Neural cell (in vitro differentiated cells): ENCODE results near the gene RFT1. TPM values are rescaled to one million over a fixed set of nuclear protein-coding genes. Genes with fewer than 3 reads are reported as not detected.
A peak's percentile ranks its signal among the peaks of the same experiment; 100 is the strongest.

Source experiments
- H2AFZ ChIP-seq: fragments of 200-600, 300-800 bp; sonication (generic), shearing (Covaris generic); 2 replicates; pipeline ENCODE4 v1.6.0; 2014; ENCODE audit warnings: low read depth, mild to moderate bottlenecking, antibody characterized with exemption, low read length, moderate library complexity
- H3F3A ChIP-seq: fragments of 200-600 bp; shearing (Covaris generic); 2 replicates; pipeline ENCODE4 v1.6.1; 2016; ENCODE audit warnings: mild to moderate bottlenecking, moderate library complexity, mixed read lengths, antibody characterized with exemption, low read length; ENCODE audit not compliant: insufficient read depth, poor library complexity, severe bottlenecking
- H3K27ac ChIP-seq: fragments of 200-600, 300-800 bp; sonication (generic), shearing (Covaris generic); 2 replicates; pipeline ENCODE4 v1.5.1; 2014; ENCODE audit warnings: mild to moderate bottlenecking, low read length, moderate library complexity
- H3K27me3 ChIP-seq: fragments of 300-800, 200-600 bp; sonication (generic), shearing (Covaris generic); 2 replicates; pipeline ENCODE4 v1.6.0; 2014; ENCODE audit warnings: mild to moderate bottlenecking, low read depth, low read length, moderate library complexity; ENCODE audit not compliant: insufficient read depth
- H3K36me3 ChIP-seq: fragments of 300-800, 200-600 bp; sonication (generic), shearing (Covaris generic); 2 replicates; pipeline ENCODE4 v1.5.1; 2014; ENCODE audit warnings: mild to moderate bottlenecking, antibody characterized with exemption, low read length, moderate library complexity; ENCODE audit not compliant: insufficient read depth
- H3K4me2 ChIP-seq: fragments of 300-800, 200-600 bp; sonication (generic), shearing (Covaris generic); 2 replicates; pipeline ENCODE4 v1.6.0; 2014; ENCODE audit warnings: mild to moderate bottlenecking, low read length
- H3K4me3 ChIP-seq: fragments of 300-800, 200-600 bp; sonication (generic), shearing (Covaris generic); 2 replicates; pipeline ENCODE4 v1.5.1; 2014; ENCODE audit warnings: mild to moderate bottlenecking, low read length, moderate library complexity
- H3K79me2 ChIP-seq: fragments of 200-600 bp; shearing (Covaris generic); replicated peaks from 2 replicates; pipeline ENCODE4 v1.6.0; 2014; ENCODE audit warnings: mild to moderate bottlenecking, low read length, moderate library complexity; ENCODE audit not compliant: insufficient read depth
- H3K9ac ChIP-seq: fragments of 300-800, 200-600 bp; sonication (generic), shearing (Covaris generic); 2 replicates; pipeline ENCODE4 v1.6.1; 2016; ENCODE audit warnings: mild to moderate bottlenecking, low read length, mixed read lengths
- H3K9me2 ChIP-seq: fragments of 200-600 bp; shearing (Covaris generic); 2 replicates; pipeline ENCODE4 v1.6.1; 2016; ENCODE audit warnings: mild to moderate bottlenecking, low read length, mixed read lengths; ENCODE audit not compliant: insufficient read depth
- H3K9me3 ChIP-seq: fragments of 200-600, 300-800 bp; sonication (generic), shearing (Covaris generic); 2 replicates; pipeline ENCODE4 v1.6.1; 2016; ENCODE audit warnings: mild to moderate bottlenecking, mixed run types, low read length, moderate library complexity, mixed read lengths
- H4K20me1 ChIP-seq: fragments of 200-600 bp; shearing (Covaris generic); 2 replicates; pipeline ENCODE4 v1.6.1; 2016; ENCODE audit warnings: mild to moderate bottlenecking, mixed run types; ENCODE audit not compliant: insufficient read depth
- CTCF ChIP-seq: fragments of 450-650 bp; IDR thresholded peaks from 2 replicates; pipeline ENCODE4 v1.5.1; 2014; ENCODE audit warnings: antibody characterized with exemption, mild to moderate bottlenecking, moderate library complexity; ENCODE audit not compliant: poor library complexity, severe bottlenecking
- EP300 ChIP-seq: fragments of 450-650 bp; conservative IDR thresholded peaks from 2 replicates; pipeline ENCODE4 v1.6.1; 2014; ENCODE audit warnings: antibody characterized with exemption, mild to moderate bottlenecking, moderate library complexity; ENCODE audit not compliant: poor library complexity, severe bottlenecking
- EZH2 ChIP-seq: fragments of 200-600, 300-800 bp; shearing (Covaris generic), sonication (generic); IDR thresholded peaks from 2 replicates; pipeline ENCODE4 v1.6.1; 2014; ENCODE audit warnings: antibody characterized with exemption, low read length, borderline replicate concordance, mild to moderate bottlenecking; ENCODE audit not compliant: insufficient read depth, poor library complexity, severe bottlenecking
- MXI1 ChIP-seq: fragments of 450-650 bp; conservative IDR thresholded peaks from 2 replicates; pipeline ENCODE4 v1.6.1; 2014; ENCODE audit warnings: antibody characterized with exemption, mild to moderate bottlenecking; ENCODE audit not compliant: poor library complexity, severe bottlenecking
- POLR2AphosphoS5 ChIP-seq: IDR thresholded peaks from 2 replicates; pipeline ENCODE4 v1.6.1; 2012
- RAD21 ChIP-seq: fragments of 450-650 bp; conservative IDR thresholded peaks from 2 replicates; pipeline ENCODE4 v1.6.1; 2014; ENCODE audit warnings: antibody characterized with exemption, mild to moderate bottlenecking, moderate library complexity
- REST ChIP-seq: IDR thresholded peaks from 2 replicates; pipeline ENCODE4 v1.6.1; 2012; ENCODE audit warnings: borderline replicate concordance
- SMC3 ChIP-seq: fragments of 450-650 bp; conservative IDR thresholded peaks from 2 replicates; pipeline ENCODE4 v1.6.1; 2014; ENCODE audit warnings: antibody characterized with exemption, mild to moderate bottlenecking, moderate library complexity; ENCODE audit not compliant: poor library complexity
- TAF1 ChIP-seq: IDR thresholded peaks from 2 replicates; pipeline ENCODE4 v1.6.1; 2012; ENCODE audit warnings: low read depth
- polyA plus RNA-seq: library from polyadenylated mRNA; depleted of rRNA; stranded (reverse); fragments of >200 nt; gene quantifications from 2 replicates; pipeline ENCODE4 v1.2.3, GENCODE V29; 2014

RFT1 gene
- polyA plus RNA-seq, 1 donor from 2014 or later = 6.1 TPM

GRCh38 chr3:53085476-53085875 is 44.8 kb downstream of the RFT1 start:
- Histone ChIP-seq H2AFZ (no peak overlapping the region), H3K4me2 (no peak overlapping the region), H3F3A (no peaks in the 10 kb centered on the region), H3K36me3 (no peaks in the 10 kb centered on the region), H3K27ac (no peak overlapping the region), H3K9ac (no peak overlapping the region), H4K20me1 (no peaks in the 10 kb centered on the region), H3K4me3 (no peak overlapping the region), H3K9me2 (no peaks in the 10 kb centered on the region), H3K27me3 (no peaks in the 10 kb centered on the region), H3K79me2 (no peaks in the 10 kb centered on the region), H3K9me3 (no peaks in the 10 kb centered on the region)
- no peak for TF ChIP-seq MXI1
- no peak for TF ChIP-seq EZH2
- TF ChIP-seq REST = no peak
- no peak for TF ChIP-seq POLR2AphosphoS5
- TF ChIP-seq RAD21 = no peak
- no peak for TF ChIP-seq TAF1
- TF ChIP-seq SMC3 = no peak
- no peak for TF ChIP-seq CTCF
- no peak for TF ChIP-seq EP300

GRCh38 chr3:53084310-53085001 is 45.8 kb downstream of the RFT1 start:
- Histone ChIP-seq H4K20me1 (no peaks in the 10 kb centered on the region), H3K79me2 (no peaks in the 10 kb centered on the region), H3K4me2 (no peak overlapping the region), H3K4me3 (no peak overlapping the region), H3K9ac (no peak overlapping the region), H3K9me3 (no peaks in the 10 kb centered on the region), H3K27ac (no peak overlapping the region), H3F3A (no peaks in the 10 kb centered on the region), H3K27me3 (no peaks in the 10 kb centered on the region), H2AFZ (no peak overlapping the region), H3K36me3 (no peaks in the 10 kb centered on the region), H3K9me2 (no peaks in the 10 kb centered on the region)
- TF ChIP-seq RAD21 (no peak), REST (no peak), POLR2AphosphoS5 (peak; percentile 42)
